NCI-H1048 (cell line): ENCODE data around the gene BARX2.

ENCODE experiments used
- DNase-seq: peaks from one replicate; lab custom pipeline; 2025; lab: John Stamatoyannopoulos, UW

The BARX2 gene

DNA sequence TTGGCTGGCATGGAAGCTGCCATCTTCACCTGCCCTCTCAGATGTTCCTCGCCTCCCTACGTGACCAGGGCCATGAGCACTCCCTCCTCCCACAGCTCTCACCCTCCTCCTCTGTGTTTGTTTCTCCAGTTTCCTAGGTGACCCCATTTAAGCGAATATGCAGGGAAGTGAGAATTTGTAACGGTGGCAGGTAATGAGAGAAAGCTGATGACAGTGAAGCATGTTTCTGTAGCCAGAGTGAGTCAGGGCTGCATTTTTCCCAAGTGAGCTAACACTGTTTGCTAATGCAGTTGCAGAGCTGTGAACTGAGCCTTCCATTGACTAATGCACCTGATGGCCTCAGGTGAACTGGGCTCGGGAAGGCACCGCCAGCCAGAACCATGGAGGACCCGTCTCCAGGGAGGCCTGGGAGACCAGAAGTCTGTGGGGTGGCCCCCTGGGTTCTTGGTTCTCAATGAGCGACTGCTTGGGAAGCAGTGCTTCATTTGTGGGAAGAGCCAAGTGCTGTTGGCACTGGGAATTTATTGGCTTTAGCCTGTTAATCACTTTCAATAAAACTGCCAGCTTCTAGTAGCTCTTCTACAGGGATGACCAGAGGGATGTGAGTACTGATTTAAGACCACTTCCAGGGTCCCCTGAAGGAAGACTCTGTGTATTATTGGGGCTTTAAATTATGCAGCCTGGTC lies 64.5 kb downstream of the BARX2 start:
- no peak for DNase-seq

DNA sequence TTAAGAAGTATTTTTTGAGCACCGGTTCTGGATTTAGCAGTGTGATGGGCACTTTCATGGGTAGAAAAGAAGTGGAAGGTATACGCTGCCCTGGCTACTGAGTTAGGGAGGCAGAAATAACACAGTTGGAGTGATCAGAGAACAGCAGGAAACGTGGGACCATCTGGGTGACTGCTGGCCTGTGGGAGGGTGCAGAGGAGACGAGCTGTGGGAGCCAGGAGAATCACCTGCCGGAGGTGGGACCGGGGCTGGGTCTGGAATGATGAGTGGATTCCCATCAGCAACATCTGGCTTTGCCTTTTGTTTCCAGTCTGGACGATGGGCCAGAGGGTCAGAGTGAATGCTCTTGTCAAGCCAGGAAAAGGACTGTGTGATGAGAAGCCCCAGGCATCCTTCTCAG lies 66.5 kb downstream of the BARX2 start:
- no peak for DNase-seq

DNA sequence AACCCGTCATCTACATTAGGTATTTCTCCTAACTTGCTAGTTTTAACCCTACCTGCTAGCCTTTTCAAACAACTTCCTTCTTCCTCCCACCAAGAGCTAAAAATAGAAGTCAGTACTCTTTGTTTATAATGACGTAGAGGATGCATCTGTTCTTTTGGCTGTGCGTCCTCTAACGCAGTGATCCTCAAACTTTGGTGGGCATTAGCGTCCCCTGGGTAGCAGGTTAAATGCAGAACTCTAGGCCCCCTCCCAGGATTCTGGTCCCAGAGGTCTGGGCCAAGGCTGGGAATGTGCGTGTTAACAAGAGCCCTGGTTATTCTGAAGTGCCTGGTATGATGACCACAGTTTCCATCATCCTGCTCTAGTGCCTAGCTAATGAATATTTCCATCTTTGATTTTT lies 67.6 kb downstream of the BARX2 start:
- DNase-seq, result no peak

DNA sequence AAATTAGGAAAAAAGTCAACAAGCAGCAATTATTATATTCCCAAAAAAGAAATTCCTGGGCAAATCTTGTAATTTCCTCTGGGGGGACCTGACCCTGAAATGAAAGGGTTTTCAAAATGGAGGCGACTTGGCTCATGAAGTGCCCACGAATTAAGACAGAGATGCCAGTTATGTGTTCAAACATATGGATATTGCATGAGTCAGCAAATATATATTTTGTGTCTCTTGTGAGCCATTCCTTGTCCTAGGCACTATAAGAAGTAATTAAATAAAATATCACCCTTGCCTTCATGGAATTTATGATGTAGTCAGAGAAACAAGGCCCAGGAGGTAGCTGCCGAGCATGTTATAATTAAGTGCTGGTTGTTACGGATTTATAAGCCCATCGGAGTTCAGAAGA lies 68.6 kb downstream of the BARX2 start:
- DNase-seq, result no peak

DNA sequence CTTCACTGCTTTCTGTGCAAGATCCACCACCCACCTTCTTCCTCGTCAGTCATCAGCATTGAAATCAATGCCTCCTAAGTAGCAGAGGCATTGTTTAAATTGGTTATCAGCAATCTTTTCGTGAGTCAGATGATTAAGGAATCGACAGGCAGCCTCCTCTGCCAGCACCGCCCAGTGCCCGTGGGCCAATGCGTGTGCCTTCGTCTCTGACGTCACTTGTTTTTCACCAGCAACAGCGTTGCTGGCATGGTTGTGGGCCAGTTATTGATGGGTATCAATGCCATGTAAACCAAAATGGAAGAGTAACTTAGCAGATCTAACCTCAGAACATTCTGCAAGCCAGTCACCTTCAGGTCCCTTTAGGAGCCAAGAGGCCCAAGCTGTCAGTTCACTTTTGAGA lies 69.6 kb downstream of the BARX2 start:
- DNase-seq, result no peak

DNA sequence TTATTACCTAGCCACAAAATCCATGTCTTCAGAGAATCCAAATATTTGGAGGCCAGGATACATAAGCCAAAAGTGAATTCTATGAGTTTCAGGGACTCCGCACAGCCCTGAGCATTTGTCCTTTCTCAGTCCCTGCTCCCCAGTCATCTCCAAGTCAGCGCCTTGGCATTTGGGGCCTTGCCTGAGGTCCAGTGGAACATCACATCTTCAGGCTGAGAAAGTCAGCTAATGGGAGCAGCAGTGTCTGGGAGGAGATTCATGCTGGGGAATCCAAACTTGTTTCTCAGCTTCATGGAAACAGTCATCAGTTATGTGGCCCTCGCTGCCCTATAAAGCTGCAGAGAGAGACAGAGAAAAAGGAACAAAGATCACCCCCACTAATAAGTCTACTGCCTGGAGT lies 70.9 kb downstream of the BARX2 start:
- no peak for DNase-seq

DNA sequence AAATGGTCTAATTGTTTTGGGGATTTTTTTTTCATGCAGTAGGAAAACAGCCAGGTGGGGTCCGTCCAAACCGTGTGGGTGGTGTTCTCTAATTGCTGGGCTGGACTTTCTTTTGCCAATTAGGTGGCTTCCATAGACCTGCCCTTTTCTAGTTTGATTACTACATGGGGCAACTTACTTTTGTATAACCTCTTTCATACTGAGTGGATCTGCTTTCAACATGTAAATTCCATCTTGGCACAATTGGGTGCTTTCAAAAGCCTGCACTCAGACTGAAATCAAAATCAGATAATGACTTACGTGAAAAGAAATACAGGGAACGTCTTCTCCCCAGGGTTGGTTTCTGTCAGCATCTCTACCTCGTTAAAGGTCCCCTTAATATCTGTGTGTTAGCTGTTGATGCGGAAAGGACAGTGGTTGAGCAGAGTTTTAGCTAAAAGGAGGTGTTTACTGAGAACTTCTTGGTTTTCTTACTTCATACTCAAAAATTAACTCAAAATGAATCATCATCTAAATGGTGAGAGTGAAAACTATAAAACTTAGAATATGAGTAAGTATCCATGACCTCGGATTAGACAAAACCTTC lies 72.1 kb downstream of the BARX2 start:
- DNase-seq, result no peak

DNA sequence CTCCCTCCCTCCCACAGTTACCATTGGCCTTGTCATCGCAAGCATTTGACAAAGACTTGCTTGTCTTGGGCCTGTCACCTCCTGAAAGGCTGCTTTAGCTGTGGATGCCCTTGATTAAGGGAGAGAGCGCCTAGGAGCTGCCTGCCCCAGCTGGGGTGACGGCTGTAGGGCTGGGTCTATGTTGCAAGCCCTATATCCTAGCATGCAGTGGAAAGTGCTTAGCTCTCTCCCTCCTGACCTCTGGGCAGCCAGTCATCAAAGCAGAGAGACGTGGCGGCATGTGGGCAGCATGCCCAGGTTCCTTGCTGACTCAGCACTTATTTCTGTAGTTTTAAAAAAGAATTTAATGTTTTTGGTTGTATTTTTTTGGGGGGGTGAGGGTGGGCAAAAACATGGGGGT lies 75.9 kb downstream of the BARX2 start:
- DNase-seq, result no peak

DNA sequence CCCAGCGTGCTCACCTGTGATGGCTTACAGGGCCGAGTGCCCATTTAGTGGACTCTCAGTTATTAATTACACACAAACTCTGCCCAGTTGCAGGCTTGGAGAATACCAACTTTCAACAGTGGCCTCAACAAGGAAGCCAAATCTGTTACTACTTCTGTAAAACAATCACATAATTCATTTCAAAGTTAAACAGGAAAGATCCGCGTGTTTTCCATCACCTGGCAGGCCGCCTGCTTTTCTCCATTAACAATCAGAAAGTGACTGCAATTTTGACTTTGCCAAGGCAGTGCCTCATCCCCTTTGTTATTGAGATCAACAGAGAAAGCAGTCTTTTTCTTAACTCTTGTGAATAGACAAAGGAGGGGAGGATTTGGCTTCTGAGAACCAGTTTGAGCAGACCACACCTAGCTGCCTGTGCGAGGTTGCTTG lies 77.7 kb downstream of the BARX2 start:
- DNase-seq, result no peak

DNA sequence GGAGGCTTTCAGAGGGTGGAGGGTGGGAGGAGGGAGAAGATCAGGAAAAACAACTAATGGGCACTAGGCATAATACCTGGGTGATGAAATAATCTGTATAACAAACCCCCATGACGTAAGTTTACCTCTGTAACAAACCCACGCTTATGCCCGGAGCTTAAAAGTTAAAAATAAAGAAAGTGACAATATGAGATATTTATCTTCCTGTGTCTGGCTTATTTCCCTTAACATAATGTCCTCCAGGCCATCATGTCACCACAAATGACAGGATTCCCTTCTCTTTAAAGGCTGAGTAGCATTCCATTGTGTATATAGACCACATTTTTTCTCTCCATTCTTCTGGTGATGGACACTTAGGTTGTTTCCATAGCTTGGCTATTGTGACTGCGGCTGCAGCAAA lies 79.5 kb downstream of the BARX2 start:
- DNase-seq, result no peak

DNA sequence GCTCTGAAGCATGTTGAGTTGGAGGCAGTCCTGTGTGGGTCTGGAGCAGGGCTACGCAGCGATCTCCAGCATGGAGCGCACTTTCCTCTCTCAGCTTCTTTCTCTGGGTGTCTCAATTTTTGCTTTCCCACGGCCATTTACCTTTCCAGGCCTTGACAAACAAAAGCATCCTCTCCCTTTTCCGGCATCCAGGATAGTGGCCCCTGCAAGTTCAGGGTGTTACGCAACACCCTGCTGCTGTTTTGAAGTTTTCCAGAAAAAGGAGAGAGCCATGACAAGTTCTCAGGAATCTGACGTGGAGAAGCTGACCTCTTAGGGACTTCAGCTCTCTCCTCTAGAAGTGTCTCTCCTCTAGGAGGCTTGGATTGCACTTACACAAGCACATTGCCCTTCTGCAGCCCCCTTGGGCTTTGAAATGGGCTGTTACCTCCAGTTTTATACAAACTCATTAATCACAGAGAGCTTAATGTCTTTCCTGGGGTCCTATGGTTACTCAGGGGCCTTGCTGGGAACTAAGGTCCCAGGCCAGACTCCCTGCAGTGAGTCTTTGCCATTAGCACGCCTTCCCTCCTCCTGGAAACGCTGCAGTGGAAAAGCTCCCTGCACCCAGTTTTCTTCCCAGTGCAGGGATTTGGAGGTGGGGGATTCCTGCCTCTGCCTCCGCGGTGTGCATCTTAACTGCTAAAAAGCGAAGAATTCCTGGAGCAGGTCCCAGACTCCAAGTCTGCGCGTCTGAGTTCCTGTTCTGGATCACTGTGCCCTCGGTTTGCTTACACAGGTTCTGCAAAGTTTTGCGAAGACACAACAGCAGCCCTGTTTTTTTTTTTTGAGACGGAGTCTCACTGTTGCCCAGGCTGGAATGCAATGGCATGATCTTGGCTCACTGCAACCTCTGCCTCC lies 80.4 kb downstream of the BARX2 start:
- no peak for DNase-seq

DNA sequence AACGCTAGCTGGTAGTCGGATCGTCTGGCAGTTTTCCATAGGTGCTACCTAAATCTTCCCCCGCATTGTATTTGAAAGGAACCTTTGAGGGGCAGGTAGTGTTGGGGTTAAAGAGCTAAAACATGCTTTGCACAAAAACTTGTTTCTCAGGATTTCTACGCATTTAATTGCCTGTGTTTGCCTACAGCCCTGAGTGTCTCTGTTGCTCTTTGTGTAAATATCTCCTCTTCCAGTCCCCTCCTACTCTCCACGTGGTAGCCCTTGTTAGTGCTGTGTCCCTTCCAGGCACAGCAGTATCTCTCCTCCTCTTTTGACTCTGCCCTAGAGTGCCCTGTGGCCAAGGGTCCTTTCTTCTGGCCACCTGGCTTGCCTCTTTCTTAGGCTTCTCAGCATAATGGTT lies 81.7 kb downstream of the BARX2 start:
- no peak for DNase-seq

DNA sequence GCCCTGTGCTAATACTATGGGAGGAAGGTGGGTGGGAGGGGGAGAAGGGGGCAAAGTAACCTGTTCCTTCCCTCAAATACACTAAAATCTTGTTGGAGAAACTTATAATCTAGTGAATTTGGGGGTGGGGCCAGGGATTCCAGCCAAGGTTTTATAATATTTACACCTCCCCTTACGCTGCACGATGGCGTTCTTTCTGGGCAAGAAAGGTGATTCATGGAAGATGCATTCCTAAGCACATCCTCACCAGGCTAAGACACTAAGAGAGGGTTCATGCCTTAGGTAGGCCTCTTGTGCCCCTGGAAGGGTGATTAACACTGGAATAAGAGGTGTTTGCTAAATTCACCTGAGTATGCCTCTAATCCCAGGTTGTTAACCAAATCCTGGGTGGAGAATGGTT lies 82.6 kb downstream of the BARX2 start:
- DNase-seq, result no peak

DNA sequence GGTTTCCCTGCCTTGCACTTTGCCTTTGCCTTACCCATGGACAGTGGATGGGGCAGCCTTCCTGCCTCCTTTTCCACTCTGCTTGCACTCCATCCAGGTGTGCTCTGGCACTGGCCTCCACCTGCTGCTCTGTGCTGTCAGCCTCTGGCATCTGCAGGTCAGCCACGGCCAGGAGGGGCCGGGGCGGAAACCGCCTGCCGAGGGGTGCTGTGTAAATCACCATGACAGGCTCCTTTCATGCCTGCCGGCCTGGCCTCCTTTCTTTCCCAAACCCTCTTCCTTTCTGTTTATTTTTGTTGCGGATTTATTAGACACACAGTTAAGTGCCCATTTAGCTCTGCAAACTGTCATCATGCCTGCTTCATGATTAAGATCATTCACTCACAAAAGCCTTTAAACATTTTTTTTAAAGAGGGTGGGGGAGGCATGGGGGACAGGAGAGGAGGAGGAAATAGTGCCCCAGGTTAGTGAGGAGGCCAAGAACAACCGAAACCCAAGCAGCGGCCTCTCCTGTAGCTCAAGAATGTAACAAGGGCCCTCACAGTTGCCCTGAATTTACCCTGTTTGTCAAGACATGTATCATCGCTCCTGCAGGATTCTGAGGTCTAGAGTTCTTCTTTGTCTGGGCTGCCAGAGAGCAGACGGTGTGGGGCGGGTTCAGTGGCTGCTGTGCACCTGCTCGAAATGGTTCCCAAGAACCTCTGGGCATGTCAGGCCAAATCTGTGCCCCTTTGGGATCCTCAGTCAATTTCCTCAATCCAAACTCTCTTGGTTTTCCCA lies 83.3 kb downstream of the BARX2 start:
- no peak for DNase-seq

DNA sequence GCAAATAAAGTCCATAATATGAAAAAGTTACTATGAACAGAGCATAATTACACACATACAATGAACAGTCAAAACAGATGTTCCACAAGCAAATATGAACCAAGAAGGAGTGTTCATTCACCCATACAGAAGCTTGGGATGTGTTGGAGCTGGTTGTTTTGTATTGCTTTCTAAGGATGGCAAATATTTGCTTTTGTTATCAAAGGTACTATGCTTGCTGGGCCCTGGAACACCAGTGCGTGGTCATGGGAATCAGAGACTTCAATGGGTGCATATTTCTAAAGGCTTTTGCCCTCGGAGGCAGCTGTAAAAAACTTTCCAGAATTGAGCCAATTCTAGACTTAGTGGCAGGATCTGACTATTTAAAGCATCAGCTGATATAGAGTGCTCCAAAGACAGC lies 85.1 kb downstream of the BARX2 start:
- DNase-seq, result no peak

DNA sequence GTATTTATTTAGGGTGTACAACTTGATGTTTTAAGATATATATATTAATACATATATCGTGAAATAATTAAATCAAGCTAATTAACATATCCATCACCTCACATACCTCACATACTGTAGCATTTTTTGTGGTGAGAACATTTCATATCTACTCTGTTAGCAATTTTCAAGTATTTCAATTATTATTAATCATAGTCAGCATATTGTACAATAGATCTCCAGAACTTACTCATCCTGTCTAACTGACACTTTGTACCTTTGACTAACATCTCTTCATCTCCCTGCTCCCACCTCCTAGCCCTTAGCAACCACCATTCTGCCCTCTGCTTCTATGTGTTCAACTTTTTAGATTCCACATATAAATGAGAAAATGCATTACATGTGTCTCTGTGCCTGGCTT lies 108.4 kb downstream of the BARX2 start:
- DNase-seq, result no peak

DNA sequence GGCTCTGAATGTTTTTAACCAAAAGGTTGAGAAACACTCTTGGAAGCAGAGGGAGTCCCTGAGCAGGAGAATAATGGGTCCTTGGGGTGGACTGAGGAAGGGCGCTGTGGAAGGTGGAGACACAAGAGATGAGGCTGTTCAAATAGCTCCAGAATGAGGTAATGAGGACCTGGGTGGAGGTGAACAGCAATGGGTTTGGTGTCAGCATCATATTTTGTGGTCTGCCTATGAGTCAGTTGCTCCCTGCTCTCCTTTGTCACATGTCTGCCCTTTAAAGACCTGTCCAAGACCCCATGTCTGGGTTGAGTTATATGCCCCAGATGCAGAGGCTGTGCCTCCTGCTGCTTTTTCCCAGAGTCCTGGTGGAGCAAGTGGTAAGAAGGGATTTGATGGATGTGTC lies 113.6 kb downstream of the BARX2 start:
- no peak for DNase-seq

DNA sequence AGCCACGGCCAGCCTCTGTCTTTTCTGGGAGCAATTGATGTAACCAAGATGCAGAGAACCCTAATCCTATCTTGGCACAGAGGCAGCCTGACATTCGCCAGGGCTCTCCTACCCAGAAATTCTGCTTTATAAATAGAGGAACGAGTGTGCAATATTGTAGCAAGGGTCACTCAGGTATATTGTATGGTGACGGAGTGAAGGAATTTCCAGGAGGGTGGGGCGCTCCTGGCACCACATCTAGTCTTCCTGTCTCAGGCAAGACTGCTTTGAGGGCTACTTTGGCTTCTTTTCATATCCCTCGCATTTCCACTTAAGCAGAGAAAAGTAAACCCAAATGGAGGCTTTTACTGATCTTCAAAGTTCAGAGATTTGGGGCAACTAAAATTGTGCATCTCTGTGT lies 114.4 kb downstream of the BARX2 start:
- DNase-seq, result no peak

DNA sequence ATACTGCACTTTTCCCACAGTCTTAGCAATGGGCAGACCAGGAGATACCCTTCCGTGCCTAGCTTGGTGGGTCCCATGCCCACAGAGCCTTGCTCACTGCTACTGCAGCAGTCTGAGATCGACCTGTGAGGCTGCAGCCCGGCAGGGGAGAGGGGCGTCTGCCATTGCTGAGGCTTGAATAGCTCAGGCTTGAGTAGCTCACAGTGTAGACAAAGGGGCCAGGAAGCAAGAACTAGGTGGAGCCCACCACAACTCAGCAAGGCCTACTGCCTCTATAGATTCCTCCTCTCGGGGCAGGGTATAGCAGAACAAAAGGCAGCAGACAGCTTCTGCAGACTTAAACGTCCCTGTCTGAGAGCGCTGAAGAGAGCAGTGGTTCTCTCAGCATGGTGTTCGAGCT lies 118.1 kb downstream of the BARX2 start:
- DNase-seq, result no peak
